GM18502 (cell line): ENCODE data around the gene SLC35F3.

ENCODE experiments used
- ATAC-seq: cut with Tn5 transposase; IDR thresholded peaks from one replicate; pipeline ENCODE4 v1.9.1; 2021; ENCODE audit warnings: mild to moderate bottlenecking; ENCODE audit not compliant: unreplicated experiment, poor library complexity

SLC35F3 gene

DNA sequence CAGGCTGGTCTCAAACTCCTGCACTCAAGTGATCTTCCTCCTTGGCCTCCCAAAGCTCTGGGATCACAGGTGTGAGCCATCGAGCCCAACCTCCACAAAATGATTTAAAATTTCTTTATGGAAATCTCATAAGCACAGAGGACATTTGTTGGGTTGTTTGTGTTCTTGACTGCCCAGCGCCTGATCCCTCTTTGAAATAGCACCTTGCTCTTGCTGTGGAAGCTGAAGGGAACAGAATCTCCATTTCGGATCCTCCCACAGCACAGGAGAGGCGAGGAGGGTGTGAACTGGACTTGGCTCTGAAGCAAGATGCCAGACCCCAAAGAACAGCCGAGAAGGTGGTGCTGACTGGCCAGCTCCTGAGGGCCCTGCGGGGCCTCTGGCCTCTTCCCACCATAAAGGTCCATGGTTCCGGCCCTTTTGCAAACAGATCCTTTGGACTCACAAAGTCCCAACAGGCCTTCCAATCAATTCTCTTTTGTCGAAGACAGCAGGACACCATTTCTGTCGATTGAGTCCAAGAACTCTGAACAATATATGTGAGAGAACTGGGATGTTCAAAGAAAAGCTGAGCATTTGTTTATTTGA, 423.2 kb downstream of the SLC35F3 start:
- ATAC-seq, result no peak

DNA sequence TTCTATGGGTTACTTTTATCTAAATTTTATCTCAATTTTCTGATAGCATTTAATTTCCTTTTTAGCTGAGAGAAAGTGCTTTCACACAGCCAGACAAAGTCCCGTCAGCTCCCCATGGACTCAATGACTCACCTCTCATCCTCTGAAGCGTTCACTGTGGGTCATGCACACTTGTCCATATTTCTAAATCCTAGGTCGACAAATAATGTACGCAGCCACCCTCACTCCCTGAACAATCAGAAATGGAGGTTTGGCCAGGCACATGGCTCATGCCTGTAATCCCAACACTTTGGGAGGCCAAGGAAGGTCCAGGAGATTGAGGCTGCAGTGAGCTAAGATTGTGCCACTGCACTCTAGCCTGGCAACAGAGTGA, 426.4 kb downstream of the SLC35F3 start:
- no peak for ATAC-seq

DNA sequence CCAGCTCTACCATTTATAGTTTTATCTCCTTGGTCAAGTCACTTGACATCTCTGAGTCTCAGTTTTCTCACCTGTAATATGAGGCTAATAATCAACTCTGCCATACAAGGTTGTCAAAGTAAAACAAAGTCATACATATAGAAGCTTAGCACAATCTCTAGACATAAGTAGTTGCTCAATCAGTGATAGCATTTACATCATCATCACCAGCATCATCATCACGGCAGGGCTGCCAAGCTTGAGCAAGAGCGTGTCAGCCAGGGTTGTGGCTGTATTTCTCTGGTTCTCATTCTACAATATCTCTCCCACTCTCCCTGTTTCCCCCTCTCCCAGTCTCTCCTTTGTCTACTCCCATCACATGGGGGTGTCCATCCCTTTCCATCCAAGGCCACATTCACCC, 427.0 kb downstream of the SLC35F3 start:
- no peak for ATAC-seq

DNA sequence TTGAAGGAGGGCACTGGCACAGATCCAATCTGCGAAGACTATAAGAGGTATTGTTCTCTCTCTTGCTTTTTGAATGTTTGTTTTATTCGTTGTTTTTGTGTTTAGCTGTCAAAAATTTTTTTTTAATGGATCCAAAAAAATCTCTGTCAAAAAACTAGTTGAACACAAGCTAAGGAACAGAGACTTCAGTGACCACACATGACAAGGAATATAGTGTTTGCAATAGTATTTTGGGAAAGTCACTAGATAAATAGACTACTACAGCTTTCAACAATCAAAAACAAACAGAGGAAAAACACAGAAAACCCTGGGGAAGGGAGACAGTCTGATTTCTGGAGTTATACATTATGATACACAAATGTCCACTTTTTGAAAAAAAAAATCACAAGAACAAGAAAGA, 431.9 kb downstream of the SLC35F3 start:
- ATAC-seq, result no peak

DNA sequence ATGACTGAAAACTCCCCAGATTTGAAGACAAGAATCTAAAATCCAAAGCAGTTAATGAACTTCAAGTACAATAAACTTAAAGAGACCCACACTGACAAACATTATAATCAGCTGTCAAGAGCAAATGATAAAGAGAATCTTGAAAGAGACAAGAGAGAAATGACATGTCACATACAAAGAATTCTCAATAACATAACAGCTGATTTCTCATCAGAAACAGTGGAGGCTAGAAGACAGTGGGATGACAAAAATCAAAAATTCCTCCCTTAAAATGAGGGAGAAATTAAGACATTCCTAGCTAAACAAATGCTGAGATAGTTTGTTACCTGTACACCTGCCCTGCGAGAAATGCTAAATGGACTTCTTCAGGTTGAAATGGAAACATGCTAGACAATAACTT, 432.8 kb downstream of the SLC35F3 start:
- ATAC-seq, result no peak

DNA sequence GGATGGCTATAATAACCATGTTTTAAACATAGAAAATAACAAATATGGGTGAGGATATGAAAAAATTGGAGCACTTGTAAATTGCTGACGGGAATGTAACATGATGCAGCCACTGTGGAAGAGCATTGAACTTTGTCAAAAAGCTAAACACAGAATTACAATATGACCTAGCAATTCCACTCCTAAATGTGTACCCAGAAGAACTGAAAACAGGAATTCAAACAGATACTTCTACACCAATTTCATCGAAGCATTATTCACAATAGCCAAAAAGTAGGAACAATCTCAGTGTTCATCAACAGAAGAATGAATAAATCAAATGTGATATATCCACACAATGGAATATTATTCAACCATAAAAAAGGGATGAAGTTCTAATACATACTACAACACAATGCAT, 436.1 kb downstream of the SLC35F3 start:
- no peak for ATAC-seq

DNA sequence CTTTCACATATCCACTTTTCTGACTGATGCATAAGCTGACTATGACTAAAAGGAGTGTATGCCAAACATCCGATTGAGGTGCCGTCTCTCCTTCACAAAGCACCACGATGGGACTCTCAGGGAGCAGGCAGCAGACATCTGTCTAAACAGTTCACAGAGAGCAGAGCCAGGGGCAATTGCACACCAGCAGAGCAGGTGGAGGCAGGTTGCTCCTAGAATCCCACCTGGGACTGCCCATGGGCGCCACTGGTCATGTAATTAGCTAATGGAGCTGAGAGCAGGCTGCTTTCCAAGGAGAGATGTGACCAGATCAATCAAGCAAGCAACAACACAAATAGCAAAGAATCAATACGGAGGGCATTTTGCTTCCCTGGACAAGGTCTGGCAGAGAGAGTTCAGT, 438.3 kb downstream of the SLC35F3 start:
- no peak for ATAC-seq

DNA sequence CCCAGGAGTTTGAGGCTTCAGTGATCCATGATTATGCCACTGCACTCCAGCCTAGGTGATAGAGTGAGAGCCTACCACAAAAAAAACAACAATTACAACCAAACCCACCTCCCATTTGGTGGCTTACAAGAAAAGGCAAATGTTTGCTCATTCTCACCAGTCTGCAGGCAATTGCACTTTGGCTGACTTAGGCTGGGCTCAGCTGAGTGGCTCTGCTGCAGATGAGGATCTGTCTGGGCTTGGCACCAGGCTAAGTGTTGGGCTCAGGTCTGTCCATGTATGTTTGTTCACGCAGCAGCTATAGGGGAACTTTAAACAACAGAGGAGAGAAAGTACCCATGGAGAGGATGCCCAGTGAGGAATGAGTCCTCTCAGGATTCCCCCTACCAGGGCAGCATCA, 440.8 kb downstream of the SLC35F3 start:
- no peak for ATAC-seq

DNA sequence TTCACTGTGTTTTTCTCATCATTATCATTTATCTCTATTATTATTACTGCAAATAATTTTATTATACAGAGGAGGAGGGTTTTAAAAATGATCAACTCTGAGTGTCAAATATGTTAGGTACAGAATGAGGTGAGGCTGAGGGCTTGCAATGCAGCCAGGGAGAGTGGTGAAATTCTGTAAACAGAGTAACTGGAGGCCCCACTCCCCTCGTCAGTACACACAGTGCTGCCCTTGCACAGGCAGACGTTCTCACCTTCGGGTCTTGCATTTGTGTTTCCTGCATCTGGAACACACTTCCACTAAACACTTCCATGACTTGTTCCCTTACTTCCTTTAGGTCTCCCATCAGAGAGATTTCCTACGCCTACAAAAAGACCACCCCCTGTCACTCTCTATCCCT, 444.5 kb downstream of the SLC35F3 start:
- no peak for ATAC-seq

DNA sequence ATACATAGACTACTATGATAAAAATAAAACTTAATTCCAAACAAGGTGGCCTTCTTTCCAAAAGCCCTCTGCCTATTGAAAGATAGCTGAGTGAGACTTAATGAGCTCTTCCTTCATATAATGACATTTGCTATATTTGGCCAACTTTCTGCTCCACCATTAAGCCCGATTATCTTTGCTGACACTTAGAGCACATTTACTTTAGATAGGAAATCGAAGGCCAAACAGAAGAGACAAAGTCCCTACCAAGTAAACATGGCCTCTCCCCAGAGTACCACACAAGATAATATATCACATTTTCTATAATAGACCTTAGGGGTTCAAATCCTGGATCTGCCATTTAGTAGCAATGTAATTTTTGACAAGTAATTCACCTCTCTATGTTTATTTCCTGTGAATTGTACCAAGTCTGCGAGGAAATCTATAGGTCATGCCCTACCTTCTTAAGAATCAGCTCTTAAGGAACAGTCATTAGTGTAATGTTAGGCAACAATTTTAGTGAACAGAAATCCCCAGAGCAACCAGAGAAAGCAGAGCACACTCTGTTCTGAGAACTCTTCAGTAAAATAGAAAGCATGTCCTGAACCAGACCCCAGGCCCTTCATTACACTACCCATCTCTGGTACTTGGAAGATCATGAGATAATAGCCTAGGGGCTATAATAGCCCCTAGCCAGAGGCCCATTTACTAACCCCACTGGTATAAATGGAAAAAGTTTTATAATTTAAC, 451.5 kb downstream of the SLC35F3 start:
- ATAC-seq, result peak; percentile 37

DNA sequence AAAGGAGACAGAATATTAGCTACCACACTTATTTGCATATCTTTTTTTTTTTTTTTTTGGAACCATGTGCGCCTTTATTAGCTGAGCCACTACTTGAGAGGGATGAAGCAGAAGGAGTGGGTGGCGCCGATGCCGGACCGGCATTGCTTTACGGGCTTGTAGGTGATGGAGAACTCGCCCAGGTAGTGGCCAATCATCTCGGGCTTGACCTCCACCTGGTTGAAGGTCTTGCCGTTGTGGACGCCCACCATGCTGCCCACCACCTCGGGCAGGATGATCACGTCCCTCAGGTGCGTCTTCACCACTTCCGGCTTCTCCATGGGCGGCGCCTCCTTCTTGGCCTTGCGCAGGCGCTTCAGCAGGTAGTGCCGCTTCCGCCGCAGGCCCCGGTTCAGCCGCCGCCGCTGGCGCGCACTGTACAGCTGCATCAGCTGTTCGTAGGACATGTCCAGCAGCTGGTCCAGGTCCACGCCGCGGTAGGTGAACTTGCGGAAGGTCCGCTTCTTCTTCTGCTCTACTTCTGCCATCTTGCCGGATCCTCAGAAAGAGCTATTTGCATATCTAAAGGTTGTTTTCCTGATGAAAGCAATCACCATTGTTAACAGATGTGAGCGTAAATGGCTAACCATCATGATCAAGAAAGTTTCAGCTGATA, 452.3 kb downstream of the SLC35F3 start:
- ATAC-seq, result peak; percentile 74

DNA sequence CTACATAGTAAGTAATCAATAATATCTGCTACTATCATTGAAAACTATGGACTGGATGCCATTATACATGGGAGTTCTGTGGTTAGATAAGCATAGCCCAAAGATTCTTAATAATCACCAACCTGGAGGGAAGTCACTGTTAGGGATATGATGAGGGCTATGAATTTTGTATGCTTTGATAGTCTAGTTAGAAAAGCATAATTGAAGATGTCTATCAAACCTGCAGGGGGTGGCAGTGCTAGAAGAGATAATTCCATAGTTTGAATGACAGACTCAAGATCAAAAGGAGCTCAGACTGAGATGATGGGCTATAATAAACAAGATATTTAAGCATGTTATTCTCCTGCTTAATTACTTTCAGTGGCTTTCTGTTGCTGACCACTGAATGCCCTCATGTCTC, 453.4 kb downstream of the SLC35F3 start:
- ATAC-seq, result no peak

DNA sequence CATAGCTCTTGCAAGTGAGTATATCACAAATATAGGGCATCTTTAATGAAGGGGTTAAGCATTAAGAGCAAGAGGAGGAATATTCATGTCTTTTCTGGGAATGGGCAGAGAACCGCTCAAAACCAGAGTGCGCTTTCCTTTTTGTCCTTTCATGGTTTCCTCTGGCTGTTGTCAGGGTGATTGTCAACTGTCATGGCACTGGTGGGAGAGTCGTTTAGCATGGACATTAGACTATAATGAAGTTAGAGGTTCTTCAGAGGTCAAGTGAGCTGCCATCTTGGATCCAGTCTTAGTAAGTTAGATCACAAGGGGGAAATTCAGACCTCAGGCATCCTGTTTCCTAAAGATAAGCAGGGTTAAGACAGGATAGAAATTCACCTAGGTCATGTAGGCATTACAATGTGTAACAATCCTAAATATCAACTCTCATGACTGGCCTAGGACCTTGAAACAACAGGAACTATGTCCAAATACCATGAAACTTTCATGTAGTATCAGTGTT, 456.7 kb downstream of the SLC35F3 start:
- ATAC-seq, result no peak

DNA sequence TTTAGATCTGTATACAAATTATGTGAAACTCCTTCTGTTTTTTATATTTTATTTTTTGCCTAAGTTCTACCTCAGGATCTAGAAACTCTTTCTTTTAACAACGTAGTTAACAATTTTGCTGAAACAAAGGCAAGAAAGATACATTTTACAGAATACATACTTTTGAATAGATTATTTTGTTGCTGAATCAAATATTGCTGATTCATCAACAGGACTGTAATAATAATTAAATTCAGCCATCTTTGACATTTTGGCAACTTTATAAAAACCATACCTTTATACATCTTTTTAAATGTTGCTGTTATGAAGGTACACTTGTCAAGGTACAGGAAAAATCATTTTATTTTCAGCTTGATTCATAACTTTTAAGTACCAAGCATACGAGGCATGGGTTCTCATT, 458.1 kb downstream of the SLC35F3 start:
- ATAC-seq, result no peak

DNA sequence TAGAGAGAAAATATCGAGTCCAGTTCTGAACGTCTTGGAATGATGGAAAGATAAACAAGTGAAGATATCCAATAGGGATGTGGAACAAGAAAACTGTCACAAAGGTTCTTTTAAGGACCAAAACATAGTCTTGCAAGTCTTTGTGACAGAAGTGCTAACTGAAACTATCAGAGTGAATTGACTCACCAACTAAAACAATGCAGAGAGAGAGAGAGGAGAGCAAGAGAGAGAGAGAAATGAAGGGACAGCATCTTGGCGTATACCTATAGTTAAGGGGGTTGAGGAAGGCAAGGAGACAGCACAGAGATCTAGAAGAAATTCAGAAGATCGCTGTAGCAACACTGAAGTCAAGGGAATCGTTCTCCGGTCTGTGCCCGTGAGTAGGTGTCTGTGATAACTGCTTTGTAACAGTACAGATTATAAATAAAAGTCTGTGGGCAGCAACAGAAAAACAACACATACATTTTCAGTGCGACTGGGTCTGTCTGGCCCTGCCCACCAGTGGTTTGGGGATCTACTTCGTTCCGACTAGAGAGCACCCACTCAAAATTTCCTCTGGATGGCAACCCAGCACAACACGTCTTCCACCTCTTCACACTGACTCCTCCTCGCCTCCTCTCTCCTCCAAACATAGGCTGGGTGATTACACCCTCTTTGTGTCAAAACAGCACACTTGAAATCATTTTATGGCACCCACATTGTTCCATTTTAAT, 464.0 kb downstream of the SLC35F3 start:
- ATAC-seq, result no peak

DNA sequence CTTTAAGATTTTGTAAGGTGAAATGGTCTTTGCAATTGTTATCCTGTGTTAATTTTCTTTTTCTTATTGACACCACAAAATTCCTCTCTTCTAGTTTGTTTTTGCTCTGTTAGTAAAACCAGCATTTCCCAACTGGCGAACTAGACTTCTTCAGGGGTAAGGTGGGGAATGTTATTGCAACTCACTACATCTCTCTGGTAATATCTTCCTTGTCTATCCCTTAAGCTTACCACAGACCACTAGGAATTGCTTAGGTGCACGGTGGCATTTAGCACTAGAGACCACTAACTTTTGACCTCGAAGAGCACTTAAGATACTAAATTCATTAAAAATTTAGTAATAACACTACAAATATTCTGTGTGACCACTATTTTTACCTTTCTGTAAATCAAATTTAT, 464.6 kb downstream of the SLC35F3 start:
- ATAC-seq, result no peak

DNA sequence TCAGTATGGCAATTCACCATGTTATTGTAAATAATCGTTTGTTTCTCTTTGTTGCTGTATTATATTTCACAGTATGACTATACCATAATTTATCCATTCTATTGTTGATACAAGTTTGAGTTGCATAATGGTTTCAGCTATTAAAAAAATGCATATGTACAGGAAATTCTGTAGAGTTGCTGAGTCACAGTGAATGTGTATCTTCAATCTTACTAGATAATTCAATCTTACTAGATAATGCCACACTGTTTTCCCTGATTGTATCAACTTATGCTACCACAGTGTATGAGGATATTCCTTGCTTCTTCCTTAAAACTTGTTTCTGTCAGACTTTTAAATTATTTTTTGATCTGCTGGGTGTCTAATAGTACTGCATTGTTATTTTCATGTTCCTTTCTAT, 465.3 kb downstream of the SLC35F3 start:
- ATAC-seq, result no peak

DNA sequence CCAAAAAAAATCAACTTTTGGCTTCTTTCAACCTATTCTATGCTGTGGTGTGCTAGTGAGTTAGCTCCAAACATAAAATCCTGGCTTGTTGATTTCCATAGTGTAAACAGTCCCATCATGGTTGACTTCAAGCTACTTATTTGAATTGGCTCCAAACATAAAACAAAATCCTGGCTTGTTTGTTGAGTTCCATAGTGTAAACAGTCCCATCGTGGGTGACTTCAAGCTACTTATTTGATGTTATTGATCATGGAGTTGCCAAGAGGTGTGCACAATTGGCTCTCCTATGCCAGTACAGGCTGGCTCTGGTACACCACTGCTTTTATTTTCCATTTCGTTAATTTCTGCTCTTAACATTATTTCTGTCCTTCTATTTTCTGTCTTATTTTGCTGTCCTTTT, 466.9 kb downstream of the SLC35F3 start:
- ATAC-seq, result no peak

DNA sequence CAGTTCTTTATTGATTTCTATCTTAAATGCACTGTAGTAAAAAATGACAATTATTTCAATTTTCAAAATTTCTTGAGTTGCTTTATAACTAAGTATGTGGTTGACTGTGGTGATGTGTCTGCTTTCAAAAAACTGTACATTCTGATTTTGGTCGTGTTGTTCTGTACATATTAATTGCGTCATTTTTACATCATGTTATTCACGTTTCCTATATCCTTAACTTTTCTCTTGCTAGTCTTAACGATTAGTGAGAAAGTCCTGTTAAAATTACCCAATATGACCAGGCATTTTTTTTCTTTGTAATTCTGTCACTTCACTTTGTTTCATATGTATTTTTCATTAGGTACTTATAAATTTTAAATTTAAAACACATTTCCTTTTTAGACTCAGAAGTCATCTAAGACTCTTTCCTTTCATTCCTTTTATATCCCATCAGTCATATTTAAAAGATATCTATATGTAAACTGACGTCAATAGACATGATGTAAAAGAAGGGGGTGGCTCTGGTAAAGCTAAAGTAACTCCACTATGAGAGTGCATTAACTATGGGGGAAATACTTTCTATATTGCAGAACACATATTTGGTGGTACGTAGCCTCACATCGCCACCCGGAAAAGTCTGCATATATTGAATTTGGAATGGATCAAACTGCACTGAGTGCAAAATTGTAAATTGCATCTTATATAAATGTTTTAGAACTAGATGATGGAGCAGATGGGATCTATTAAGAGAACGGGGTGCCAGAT, 467.7 kb downstream of the SLC35F3 start:
- ATAC-seq, result no peak
